ENCODE data around the gene GPI.

The GPI gene

DNA sequence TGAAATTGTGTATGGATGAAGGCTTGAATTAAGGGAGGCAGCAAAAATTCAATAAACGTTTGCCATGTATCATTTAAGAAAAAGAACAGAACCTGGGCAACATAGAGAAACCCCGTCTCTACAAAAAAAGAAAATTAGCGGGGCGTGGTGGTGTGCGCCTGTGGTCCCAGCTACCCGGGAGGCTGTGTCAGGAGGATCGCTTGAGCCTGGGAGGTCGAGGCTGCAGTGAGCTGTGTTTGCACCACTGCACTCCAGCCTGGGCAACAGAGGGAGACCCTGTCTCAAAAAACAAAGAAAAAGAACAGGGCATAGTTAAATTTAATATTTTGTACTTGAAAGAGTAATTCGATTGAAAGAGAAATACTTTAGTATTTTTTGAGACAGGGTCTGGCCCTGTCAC, 64.6 kb downstream of the GPI start:
- DNase-seq (ENCODE audit: low read depth), result no peak

DNA sequence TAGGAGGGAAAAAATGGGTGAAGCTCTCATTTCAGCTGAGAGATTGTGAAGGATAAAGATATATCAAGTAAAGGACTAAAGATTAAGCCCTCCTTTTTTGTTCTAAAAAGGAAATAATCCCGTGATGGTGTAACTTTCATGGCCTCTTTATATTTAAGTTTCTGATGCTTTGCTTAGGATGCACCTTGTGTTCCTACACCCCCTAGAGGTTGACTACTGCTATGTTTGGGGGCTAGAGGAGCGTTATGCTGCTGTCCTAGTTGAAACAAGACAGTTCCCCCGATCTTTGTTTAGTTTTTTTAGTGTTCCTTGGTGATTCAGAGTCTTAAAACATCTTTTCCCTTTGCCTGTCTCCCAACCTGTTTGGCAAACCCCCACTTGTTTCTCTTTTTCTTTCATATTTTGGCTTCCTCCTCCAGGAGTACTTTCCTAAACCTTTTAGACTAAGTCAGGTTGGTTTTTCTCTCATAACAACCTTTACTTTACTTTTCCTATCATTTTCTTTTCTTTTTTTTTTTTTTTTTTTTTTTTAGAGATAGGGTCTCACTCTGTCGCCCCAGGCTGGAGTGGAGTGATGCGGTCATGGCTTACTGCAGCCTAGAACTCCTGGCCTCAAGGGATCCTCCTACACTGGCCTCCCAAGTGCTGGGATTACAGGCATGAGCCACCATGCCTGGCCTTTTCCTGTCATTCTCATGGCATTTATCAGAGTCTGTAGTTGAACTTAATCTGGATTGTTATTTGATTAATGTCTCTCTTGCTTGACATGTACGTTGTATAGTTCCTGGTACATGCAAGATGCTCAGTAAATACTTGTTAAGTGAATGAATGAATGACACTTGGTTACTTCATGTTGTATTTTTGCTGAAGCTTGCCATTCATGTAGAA, 66.0 kb downstream of the GPI start:
- peak; percentile 70 for DNase-seq (ENCODE audit: low read depth)
- no peak overlapping the region for H3K4me3 ChIP-seq (replicated peaks; ENCODE audit: low read depth, low read length)
- TF ChIP-seq, protein P1, sequence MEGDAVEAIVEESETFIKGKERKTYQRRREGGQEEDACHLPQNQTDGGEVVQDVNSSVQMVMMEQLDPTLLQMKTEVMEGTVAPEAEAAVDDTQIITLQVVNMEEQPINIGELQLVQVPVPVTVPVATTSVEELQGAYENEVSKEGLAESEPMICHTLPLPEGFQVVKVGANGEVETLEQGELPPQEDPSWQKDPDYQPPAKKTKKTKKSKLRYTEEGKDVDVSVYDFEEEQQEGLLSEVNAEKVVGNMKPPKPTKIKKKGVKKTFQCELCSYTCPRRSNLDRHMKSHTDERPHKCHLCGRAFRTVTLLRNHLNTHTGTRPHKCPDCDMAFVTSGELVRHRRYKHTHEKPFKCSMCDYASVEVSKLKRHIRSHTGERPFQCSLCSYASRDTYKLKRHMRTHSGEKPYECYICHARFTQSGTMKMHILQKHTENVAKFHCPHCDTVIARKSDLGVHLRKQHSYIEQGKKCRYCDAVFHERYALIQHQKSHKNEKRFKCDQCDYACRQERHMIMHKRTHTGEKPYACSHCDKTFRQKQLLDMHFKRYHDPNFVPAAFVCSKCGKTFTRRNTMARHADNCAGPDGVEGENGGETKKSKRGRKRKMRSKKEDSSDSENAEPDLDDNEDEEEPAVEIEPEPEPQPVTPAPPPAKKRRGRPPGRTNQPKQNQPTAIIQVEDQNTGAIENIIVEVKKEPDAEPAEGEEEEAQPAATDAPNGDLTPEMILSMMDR (IDR thresholded peaks at IDR 0.05; ENCODE audit: low read length, missing control alignments), result peak; percentile 90

More for the DNA sequence above, 64.6 kb downstream of the GPI start:
- H3K4me3 ChIP-seq (replicated peaks; ENCODE audit: low read depth, low read length), result peak overlapping the region; percentile 93
- TF ChIP-seq, protein P1 (IDR thresholded peaks at IDR 0.05; ENCODE audit: low read length, missing control alignments), result no peak

DNA sequence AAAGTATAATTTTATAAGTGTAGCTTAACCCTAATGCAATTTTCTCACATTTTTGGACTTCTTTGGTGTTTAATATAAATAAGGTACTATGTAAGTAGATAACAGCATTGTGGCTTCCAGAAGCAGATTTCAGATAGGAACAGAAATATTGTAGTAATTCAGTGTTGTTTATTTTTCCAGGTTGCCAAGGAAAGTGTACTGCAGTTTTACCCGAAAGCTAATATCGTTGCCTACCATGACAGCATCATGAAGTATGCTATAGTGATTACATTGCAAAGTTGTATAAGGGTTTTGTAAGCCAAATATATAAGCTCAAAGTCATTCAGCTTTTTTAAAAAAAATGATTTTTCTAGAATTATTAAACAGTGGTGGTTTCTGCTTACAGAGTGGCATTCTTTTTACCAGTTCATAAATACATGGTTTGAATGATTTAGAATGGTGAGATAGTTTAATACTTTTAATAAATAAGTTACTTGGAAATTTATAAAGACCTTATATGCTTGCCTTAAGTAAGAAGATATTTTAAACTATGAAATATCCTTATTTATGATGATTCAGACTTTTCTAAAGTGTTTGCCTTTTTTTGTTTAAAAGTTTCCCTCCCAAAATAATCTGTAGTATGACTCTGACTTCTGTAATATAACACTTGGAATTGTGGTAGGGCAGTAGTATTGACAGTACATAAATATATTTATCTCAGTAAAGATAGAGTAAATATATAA, 66.8 kb downstream of the GPI start:
- TF ChIP-seq, protein P1 (IDR thresholded peaks at IDR 0.05; ENCODE audit: low read length, missing control alignments), result no peak
- DNase-seq (ENCODE audit: low read depth), result no peak
- no peak overlapping the region for H3K4me3 ChIP-seq (replicated peaks; ENCODE audit: low read depth, low read length)

DNA sequence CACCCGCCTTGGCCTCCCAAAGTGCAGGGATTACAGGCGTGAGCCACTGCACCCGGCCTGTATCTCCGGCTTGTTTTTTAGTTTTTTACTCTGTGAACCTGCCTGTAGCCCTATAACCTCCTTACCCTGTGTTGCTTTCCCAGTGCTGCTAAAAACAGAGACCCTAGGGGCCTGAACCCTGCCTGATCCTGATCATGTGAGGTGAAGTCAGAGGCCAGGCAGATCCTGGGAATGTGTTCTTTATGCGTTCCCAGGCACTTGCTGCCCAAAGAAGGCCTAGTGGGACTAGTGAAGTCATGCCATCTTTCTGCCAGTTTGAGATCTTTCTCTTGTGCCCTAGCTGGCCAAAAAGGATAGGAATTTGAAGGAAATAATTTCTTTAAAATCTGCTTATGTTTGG, 67.8 kb downstream of the GPI start:
- no peak overlapping the region for H3K4me3 ChIP-seq (replicated peaks; ENCODE audit: low read depth, low read length)
- DNase-seq (ENCODE audit: low read depth), result no peak
- TF ChIP-seq, protein P1 (IDR thresholded peaks at IDR 0.05; ENCODE audit: low read length, missing control alignments), result no peak

DNA sequence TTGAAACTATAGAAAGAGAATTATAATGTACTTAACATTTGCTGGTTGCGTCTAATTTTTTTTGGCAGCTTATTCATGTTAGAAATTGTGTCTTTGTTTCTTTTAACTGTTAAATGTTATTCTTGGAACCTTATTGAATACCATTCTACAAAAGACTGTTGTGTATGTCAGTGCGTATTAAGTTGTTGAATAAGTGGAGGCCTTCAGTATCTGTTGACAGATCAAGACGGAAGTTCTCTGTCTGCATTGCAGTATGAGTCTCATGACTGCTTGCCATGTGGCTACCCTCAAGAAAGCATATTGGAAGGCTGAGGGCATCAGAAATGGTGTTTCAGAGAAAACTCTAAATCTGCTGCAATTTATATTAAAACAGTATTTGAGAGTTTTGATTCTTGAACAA, 71.7 kb downstream of the GPI start:
- TF ChIP-seq, protein P1 (IDR thresholded peaks at IDR 0.05; ENCODE audit: low read length, missing control alignments), result no peak

DNA sequence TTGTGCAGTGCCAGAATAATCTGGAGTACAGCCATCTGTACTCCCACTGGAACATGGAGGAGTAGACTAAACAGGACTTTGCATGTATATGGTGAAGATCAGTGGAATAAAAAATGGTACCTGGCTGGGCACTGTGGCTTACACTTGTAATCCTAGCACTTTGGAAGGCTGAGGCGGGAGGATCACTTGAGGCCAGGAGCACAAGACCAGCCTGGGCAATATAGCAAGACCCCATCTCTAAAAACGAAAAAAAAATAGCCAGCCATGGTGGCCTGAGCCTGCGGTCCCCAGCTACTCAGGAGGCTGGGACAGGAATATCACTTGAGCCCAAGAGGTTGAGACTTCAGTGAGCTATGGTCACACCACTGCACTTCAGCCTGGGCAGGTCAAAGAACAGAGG, 83.2 kb downstream of the GPI start:
- no peak for DNase-seq (ENCODE audit: low read depth)
- TF ChIP-seq, protein P1 (IDR thresholded peaks at IDR 0.05; ENCODE audit: low read length, missing control alignments), result no peak

More for the DNA sequence above, 71.7 kb downstream of the GPI start:
- no peak overlapping the region for H3K4me3 ChIP-seq (replicated peaks; ENCODE audit: low read depth, low read length)
- DNase-seq (ENCODE audit: low read depth), result peak; percentile 47

More for the DNA sequence above, 83.2 kb downstream of the GPI start:
- H3K4me3 ChIP-seq (replicated peaks; ENCODE audit: low read depth, low read length), result no peak overlapping the region

Data from fibroblast of pulmonary artery (primary cell).